ENCODE measurements around the gene EIF2S1. TPM values are rescaled to one million over a fixed set of nuclear protein-coding genes. Genes with fewer than 3 reads are reported as not detected.
"Not testable (repeated sequence)": the region's sequence is repeated elsewhere in the genome, so short reads cannot be mapped to it uniquely, and the experiment has no call there.

Gene EIF2S1
- total RNA-seq, 6 experiments from 2014 or later = 163 to 218 (median 178) TPM

DNA sequence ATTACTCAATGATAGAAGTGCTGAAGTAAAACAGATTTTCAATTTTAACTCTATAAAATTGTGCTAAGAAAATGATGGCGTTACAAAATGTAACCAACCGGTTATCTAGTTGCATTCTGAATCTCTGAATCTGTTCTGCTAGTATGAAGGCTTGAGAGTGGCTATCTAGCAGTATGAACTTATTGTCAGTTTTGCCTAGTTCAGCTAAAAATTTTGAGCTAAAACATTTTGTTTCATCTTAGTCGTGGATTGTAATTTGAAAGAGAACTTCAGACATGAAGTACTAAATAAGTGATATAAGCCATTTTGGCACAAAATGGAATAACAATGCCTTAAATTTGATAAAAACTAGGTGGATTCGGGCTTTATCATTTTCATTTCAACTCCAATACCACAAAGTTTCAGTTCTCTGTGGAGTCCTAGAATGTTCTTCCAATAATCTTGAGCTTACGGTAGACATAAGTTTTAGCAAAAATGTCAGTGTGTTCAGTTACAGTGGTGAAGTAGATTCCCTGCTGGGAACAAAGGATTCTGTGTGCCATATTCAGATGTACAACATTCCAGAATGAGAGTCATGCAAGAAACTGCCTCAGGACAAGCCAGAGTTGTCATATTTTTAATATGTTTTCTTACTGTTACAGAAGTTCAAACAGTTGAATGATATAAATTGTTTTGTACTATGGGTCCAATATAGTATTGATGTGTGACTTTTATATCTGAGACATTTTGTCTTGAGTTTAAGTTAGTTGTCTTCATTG, 28.6 kb upstream of the EIF2S1 start:
- Mint-ChIP-seq H3K36me3 (ENCODE audit: low read depth) (peaks cover 66% of the 10 kb centered on the region), H3K4me3 (no peak overlapping the region), H3K27me3 (ENCODE audit: insufficient read depth) (peaks cover 1% of the 10 kb centered on the region; the same call in 1 of the 2 replicates), H3K27ac (peak overlapping the region; percentile 54), H3K4me1 (ENCODE audit: low read depth) (peaks cover 18% of the 10 kb centered on the region), H3K9me3 (no peaks in the 10 kb centered on the region)
- DNase-seq = peak; percentile 27
- TF ChIP-seq, protein P1, sequence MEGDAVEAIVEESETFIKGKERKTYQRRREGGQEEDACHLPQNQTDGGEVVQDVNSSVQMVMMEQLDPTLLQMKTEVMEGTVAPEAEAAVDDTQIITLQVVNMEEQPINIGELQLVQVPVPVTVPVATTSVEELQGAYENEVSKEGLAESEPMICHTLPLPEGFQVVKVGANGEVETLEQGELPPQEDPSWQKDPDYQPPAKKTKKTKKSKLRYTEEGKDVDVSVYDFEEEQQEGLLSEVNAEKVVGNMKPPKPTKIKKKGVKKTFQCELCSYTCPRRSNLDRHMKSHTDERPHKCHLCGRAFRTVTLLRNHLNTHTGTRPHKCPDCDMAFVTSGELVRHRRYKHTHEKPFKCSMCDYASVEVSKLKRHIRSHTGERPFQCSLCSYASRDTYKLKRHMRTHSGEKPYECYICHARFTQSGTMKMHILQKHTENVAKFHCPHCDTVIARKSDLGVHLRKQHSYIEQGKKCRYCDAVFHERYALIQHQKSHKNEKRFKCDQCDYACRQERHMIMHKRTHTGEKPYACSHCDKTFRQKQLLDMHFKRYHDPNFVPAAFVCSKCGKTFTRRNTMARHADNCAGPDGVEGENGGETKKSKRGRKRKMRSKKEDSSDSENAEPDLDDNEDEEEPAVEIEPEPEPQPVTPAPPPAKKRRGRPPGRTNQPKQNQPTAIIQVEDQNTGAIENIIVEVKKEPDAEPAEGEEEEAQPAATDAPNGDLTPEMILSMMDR (IDR thresholded peaks at IDR 0.05) = no peak

DNA sequence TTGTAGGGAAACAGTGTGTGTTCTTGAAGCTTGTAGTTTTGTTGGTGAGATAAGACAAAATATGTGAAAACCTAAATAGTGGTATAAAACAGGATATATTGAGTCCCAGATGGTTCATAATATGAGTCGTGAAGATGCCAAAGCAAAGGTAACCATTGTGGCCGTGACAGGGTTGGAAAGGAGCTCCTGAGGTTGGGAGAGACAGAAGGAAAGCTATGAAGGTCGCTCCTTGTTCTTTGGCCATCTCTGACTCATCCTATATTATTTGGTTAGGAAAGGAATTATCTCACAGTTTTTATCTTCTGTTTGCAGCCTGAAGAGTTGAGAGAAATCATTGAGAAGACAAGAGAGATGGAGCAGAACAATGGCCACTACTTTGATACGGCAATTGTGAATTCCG, 27.7 kb upstream of the EIF2S1 start:
- peaks cover 57% of the 10 kb centered on the region for H3K36me3 Mint-ChIP-seq (ENCODE audit: low read depth)
- TF ChIP-seq, protein P1 (IDR thresholded peaks at IDR 0.05) = no peak
- H3K9me3 Mint-ChIP-seq = no peaks in the 10 kb centered on the region
- H3K27me3 Mint-ChIP-seq (ENCODE audit: insufficient read depth) = peaks cover 1% of the 10 kb centered on the region; the same call in 1 of the 2 replicates
- no peak for DNase-seq
- peaks cover 18% of the 10 kb centered on the region for H3K4me1 Mint-ChIP-seq (ENCODE audit: low read depth)
- H3K27ac Mint-ChIP-seq = peak overlapping the region; percentile 54
- 0 out of 2 replicates have a peak overlapping the region, but pooled peaks have one; percentile 4 for H3K4me3 Mint-ChIP-seq

DNA sequence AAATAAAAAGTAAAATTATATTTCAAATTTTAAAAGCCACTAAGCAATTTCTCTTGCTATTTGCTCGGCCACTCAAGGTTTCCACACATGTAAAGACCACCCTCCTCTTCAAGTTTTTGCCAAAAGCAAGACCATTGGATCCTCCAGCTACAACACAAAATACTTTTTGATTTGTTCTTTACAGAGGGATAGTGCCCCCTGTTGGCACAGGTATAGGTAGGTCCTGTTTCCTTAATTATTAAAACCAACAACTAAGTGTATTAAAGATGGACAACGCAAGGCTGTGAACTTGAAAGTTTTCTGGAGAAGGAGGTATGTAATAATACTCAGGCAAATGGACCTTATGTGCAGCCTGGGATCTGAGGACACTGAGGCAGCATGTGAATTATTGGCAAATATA, 24.3 kb upstream of the EIF2S1 start:
- TF ChIP-seq, protein P1 (IDR thresholded peaks at IDR 0.05) = peak; percentile 80
- H3K27ac Mint-ChIP-seq = no peak overlapping the region
- H3K27me3 Mint-ChIP-seq (ENCODE audit: insufficient read depth) = peaks cover 1% of the 10 kb centered on the region
- H3K4me1 Mint-ChIP-seq (ENCODE audit: low read depth) = peaks cover 18% of the 10 kb centered on the region
- H3K4me3 Mint-ChIP-seq = no peak overlapping the region
- no peaks in the 10 kb centered on the region for H3K9me3 Mint-ChIP-seq
- peaks cover 45% of the 10 kb centered on the region for H3K36me3 Mint-ChIP-seq (ENCODE audit: low read depth)
- DNase-seq = peak; percentile 19

DNA sequence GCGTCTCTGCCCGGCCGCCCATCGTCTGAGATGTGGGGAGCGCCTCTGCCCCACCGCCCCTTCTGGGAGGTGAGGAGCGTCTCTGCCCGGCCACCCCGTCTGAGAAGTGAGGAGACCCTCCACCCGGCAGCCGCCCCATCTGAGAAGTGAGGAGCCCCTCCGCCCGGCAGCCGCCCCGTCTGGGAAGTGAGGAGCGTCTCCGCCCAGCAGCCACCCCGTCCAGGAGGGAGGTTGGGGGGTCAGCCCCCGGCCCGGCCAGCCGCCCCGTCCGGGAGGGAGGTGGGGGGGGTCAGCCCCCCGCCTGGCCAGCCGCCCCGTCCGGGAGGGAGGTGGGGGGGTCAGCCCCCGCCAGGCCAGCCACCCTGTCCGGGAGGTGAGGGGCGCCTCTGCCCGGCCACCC, 18.9 kb upstream of the EIF2S1 start:
- not testable (repeated sequence) for DNase-seq; H3K27ac Mint-ChIP-seq; H3K9me3 Mint-ChIP-seq; H3K4me1 Mint-ChIP-seq (ENCODE audit: low read depth); H3K27me3 Mint-ChIP-seq (ENCODE audit: insufficient read depth); H3K4me3 Mint-ChIP-seq
- peaks cover 23% of the 10 kb centered on the region for H3K36me3 Mint-ChIP-seq (ENCODE audit: low read depth)

DNA sequence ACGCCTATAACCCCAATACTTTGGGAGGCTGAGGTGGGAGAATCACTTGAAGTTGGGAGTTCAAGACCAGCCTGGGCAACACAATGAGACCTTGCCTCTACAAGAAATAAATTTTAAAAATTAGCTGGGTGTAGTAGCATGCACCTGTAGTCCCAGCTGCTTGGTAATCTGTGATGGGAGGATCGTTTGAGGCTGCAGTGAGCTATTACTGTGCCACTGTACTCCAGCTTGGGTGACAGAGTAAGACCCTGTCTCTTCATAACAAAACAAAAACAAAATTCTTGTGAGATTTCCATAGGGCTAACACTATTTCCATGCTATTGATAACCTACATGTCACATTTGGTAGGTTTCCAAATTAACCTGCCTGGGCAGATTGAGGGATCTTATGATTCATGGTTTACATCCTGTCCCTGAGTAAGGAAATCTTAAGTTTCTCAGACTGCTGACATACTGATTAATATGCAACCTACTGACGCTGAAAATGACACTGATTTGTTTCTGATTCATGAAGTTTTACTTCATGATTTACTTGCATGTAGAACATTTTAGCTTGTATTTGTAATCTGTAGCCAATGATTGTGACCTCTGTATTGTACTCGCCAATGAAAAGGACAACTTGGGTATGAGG, 16.4 kb upstream of the EIF2S1 start:
- no peak for DNase-seq
- peaks cover 25% of the 10 kb centered on the region for H3K36me3 Mint-ChIP-seq (ENCODE audit: low read depth)

More for the DNA sequence above, 16.4 kb upstream of the EIF2S1 start:
- 0 out of 2 replicates have a peak overlapping the region, but pooled peaks have one; percentile 2 for H3K27ac Mint-ChIP-seq
- no peaks in the 10 kb centered on the region; the same call in 1 of the 2 replicates for H3K27me3 Mint-ChIP-seq (ENCODE audit: insufficient read depth)
- H3K9me3 Mint-ChIP-seq = no peaks in the 10 kb centered on the region
- no peak overlapping the region for H3K4me3 Mint-ChIP-seq
- peaks cover 7% of the 10 kb centered on the region; the same call in 1 of the 2 replicates for H3K4me1 Mint-ChIP-seq (ENCODE audit: low read depth)
- TF ChIP-seq, protein P1 (IDR thresholded peaks at IDR 0.05) = no peak

Measured in HFFc6 (cell line).